Lung (tissue), 12 donors: Measurements from ENCODE around the gene SDR42E1. TPM values are rescaled to one million over a fixed set of nuclear protein-coding genes. Genes with fewer than 3 reads are reported as not detected.

ENCODE experiments used
- ATAC-seq: fragments of 200-7000 bp; cut with Tn5 transposase; one replicate; pipeline ENCODE4 v1.9.1; 2020; ENCODE audit warnings: moderate number of reproducible peaks; ENCODE audit not compliant: insufficient read depth, low FRiP score
- DNase-seq, 3 donors: peaks; one replicate each; pipeline ENCODE4 v3.0.0-alpha.2; 2013 to 2017
- H3K27ac ChIP-seq, 2 donors: one replicate each; pipeline ENCODE4 v1.5.1; 2013; ENCODE audit warnings: mild to moderate bottlenecking in 2 of 2, moderate library complexity in 2 of 2, control low read depth in 1 of 2, inconsistent platforms in 1 of 2, low read depth in 1 of 2, low read length in 1 of 2
- H3K27me3 ChIP-seq, 3 donors: one replicate each; pipeline ENCODE4 v1.5.1; 2013; ENCODE audit warnings: low read length in 2 of 3; ENCODE audit not compliant: control insufficient read depth in 3 of 3, insufficient read depth in 3 of 3
- H3K36me3 ChIP-seq, 4 donors: one replicate each; pipeline ENCODE4 v1.5.1; 2013; ENCODE audit warnings: low read length in 4 of 4, mild to moderate bottlenecking in 1 of 4, moderate library complexity in 1 of 4; ENCODE audit not compliant: control insufficient read depth in 4 of 4, insufficient read depth in 4 of 4
- H3K4me1 ChIP-seq, 5 donors: one replicate each; pipeline ENCODE4 v1.5.1; 2013; ENCODE audit warnings: low read length in 5 of 5, mild to moderate bottlenecking in 2 of 5, moderate library complexity in 1 of 5; ENCODE audit not compliant: control insufficient read depth in 5 of 5, insufficient read depth in 5 of 5
- H3K4me3 ChIP-seq: one replicate; pipeline ENCODE4 v1.5.1; 2013; ENCODE audit warnings: mild to moderate bottlenecking, control low read depth, moderate library complexity
- H3K9ac ChIP-seq, 2 donors: one replicate each; pipeline ENCODE4 v1.5.1; 2013; ENCODE audit warnings: low read length in 2 of 2, control low read depth in 1 of 2; ENCODE audit not compliant: insufficient read depth in 1 of 2
- H3K9me3 ChIP-seq, 4 donors: one replicate each; pipeline ENCODE4 v1.5.1; 2013; ENCODE audit warnings: low read length in 3 of 4, mild to moderate bottlenecking in 1 of 4, moderate library complexity in 1 of 4; ENCODE audit not compliant: control insufficient read depth in 4 of 4, insufficient read depth in 3 of 4
- CTCF ChIP-seq: IDR thresholded peaks from 2 replicates; pipeline ENCODE4 v1.5.1; 2012; ENCODE audit warnings: mild to moderate bottlenecking; ENCODE audit errors: control extremely low read depth, extremely low read depth
- WGBS, 2 donors: extraction: QIAGEN DNeasy Blood & Tissue Kit; methylation state at CpG; one replicate each; pipeline ENCODE4 v1.1.7; 2013; 5-methylcytosine and 5-hydroxymethylcytosine counted together
- polyA plus RNA-seq, 2 donors: library from polyadenylated mRNA; stranded (reverse); fragments of 200-250 nt; gene quantifications; one replicate each; pipeline ENCODE4 v1.2.1, GENCODE V29; 2013
- total RNA-seq, 2 donors: library from RNA; depleted of rRNA in 1 of 2; stranded (reverse); fragments of >200 nt in 1 of 2; gene quantifications; one replicate each; pipeline ENCODE4 v1.2.1, GENCODE V29; 2014 to 2021
- donor health status: control.
- donor health status: control.
- donor health status: Bipolar disorder and iron deficiency.
- donor health status: healthy.
- donor health status: DM: yes; HTN: yes; CAD: no.

Gene SDR42E1
- total and polyA plus RNA-seq, 4 donors: 1.2 to 9.5 (median 4.0) TPM

- WGBS, 2 donors: 93 to 95% methylated on average over 9 of the region's 9 CpGs
These were observed 2.2 kb downstream of the SDR42E1 start for GRCh38 chr16:82008957-82009592.

GRCh38 chr16:82007189-82007588 lies 4.1 kb downstream of the SDR42E1 start:
- H3K4me1 ChIP-seq: peaks cover 0 to 4% (median 0%) of the 10 kb centered on the region in 5 donors

More at GRCh38 chr16:82008957-82009592, 2.2 kb downstream of the SDR42E1 start:
- H3K4me1 ChIP-seq: peaks cover 0 to 4% (median 0%) of the 10 kb centered on the region in 5 donors
- no peak for TF ChIP-seq CTCF
- peaks cover 0 to 11% (median 3%) of the 10 kb centered on the region in 4 donors for H3K9me3 ChIP-seq
- no peak overlapping the region for H3K9ac ChIP-seq
- H3K27me3 ChIP-seq: peaks cover 0 to 7% (median 4%) of the 10 kb centered on the region in 3 donors
- H3K36me3 ChIP-seq: peaks cover 0 to 1% (median 0%) of the 10 kb centered on the region in 4 donors
- no peak overlapping the region for H3K27ac ChIP-seq
- no peak for DNase-seq
- no peak overlapping the region for H3K4me3 ChIP-seq
- ATAC-seq: no peak

GRCh38 chr16:82006036-82006435 lies 5.2 kb downstream of the SDR42E1 start:
- H3K27ac ChIP-seq: no peak overlapping the region
- H3K4me1 ChIP-seq: peaks cover 0 to 1% (median 0%) of the 10 kb centered on the region in 5 donors
- no peak overlapping the region for H3K9ac ChIP-seq
- H3K36me3 ChIP-seq: peaks cover 0 to 2% (median 0%) of the 10 kb centered on the region in 4 donors
- 93 to 97% methylated on average over 5 of the region's 5 CpGs for WGBS, 2 donors
- H3K27me3 ChIP-seq: no peaks in the 10 kb centered on the region
- ATAC-seq (no peak), DNase-seq (no peak)
- TF ChIP-seq CTCF: no peak
- peaks cover 0 to 6% (median 3%) of the 10 kb centered on the region in 4 donors for H3K9me3 ChIP-seq
- H3K4me3 ChIP-seq: no peak overlapping the region

More at GRCh38 chr16:82007189-82007588, 4.1 kb downstream of the SDR42E1 start:
- Histone ChIP-seq H3K9ac (no peak overlapping the region), H3K27me3 (peaks cover 0 to 4% (median 4%) of the 10 kb centered on the region in 3 donors), H3K4me3 (no peak overlapping the region), H3K9me3 (peaks cover 0 to 9% (median 3%) of the 10 kb centered on the region in 4 donors), H3K36me3 (peaks cover 0 to 2% (median 0%) of the 10 kb centered on the region in 4 donors), H3K27ac (no peak overlapping the region)
- TF ChIP-seq CTCF: no peak
- DNase-seq (no peak), ATAC-seq (no peak)
- WGBS, 2 donors: 76 to 91% methylated on average over 2 of the region's 2 CpGs
